ENCODE data around the gene ZNF692. TPM values are rescaled to one million over a fixed set of nuclear protein-coding genes. Genes with fewer than 3 reads are reported as not detected.

Gene ZNF692
- total RNA-seq, 1 donor: 22.0 TPM

DNA sequence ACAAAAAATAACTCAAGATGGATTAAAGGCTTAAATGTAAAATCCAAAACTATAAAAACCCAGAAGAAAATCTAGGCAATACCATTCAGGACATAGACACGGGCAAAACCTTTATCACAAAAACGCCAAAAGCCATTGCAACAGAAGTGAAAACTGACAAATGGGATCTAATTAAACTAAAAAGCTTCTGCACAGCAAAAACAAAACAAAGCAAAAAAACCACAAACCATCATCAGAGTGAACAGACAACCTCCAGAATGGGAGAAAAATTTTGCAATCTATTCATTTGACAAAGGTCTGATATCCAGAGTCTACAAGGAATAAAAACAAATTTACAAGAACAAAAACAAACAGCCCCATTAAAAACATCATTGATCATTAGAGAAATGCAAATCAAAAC lies 42.7 kb upstream of the ZNF692 start:
- TF ChIP-seq, protein P1, sequence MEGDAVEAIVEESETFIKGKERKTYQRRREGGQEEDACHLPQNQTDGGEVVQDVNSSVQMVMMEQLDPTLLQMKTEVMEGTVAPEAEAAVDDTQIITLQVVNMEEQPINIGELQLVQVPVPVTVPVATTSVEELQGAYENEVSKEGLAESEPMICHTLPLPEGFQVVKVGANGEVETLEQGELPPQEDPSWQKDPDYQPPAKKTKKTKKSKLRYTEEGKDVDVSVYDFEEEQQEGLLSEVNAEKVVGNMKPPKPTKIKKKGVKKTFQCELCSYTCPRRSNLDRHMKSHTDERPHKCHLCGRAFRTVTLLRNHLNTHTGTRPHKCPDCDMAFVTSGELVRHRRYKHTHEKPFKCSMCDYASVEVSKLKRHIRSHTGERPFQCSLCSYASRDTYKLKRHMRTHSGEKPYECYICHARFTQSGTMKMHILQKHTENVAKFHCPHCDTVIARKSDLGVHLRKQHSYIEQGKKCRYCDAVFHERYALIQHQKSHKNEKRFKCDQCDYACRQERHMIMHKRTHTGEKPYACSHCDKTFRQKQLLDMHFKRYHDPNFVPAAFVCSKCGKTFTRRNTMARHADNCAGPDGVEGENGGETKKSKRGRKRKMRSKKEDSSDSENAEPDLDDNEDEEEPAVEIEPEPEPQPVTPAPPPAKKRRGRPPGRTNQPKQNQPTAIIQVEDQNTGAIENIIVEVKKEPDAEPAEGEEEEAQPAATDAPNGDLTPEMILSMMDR (IDR thresholded peaks at IDR 0.05; ENCODE audit: insufficient read depth, low read depth, low read length): no peak
- no peak overlapping the region for H3K4me3 ChIP-seq (ENCODE audit: low read depth, low read length)
- no peak for DNase-seq (ENCODE audit: low read depth)

- no peak overlapping the region for H3K4me3 ChIP-seq (ENCODE audit: low read depth, low read length)
- TF ChIP-seq, protein P1 (IDR thresholded peaks at IDR 0.05; ENCODE audit: insufficient read depth, low read depth, low read length): no peak
These were observed 41.8 kb upstream of the ZNF692 start for GRCh38 chr1:248900637-248901036.

DNA sequence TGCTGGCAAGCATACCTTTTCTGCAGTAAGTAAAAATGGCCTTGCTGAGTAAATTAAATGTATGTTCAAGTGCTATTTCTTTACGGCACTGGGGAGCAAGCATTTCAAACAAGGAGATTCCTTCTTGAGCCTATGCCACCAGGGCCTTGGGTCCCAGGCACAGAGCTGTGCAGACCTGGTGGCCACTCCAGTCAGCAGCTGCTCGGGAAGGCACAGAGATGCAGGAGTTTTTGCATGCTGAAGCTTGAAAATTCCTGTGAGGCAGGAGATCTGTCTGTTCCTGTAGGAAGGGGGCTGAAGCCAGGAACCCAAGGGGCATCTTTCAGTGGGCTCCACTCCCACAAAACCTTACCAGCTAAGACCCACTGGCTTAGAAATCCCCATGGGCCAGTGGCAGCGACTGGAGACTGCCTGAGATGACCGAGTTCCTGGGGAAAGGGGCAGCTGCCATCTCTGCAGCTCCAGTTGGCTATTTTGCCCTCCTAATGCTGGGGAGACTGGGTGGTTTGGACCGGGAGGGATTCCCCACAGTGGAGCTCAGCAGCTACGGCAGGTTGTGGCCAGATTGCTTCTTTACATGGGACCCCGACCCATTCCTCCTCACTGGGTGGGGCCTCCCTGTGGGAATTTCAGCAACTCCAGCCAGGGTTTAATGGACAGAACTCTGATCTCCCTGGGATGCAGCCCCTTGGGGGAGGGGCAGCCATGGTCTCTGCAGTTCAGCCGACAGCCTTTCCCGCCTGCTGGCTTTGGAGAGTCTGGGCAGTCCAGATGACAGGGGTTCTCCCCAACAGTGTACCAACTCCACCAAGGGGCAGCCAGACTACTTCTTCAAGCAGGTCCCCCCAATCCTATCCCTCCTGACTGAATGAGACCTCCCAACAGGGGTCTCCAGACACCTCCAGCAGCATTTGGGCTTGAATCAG lies 38.8 kb upstream of the ZNF692 start:
- no peak for DNase-seq (ENCODE audit: low read depth)
- H3K4me3 ChIP-seq (ENCODE audit: low read depth, low read length): no peak overlapping the region
- TF ChIP-seq, protein P1 (IDR thresholded peaks at IDR 0.05; ENCODE audit: insufficient read depth, low read depth, low read length): no peak

More at GRCh38 chr1:248900637-248901036, 41.8 kb upstream of the ZNF692 start:
- no peak for DNase-seq (ENCODE audit: low read depth)

- no peak overlapping the region for H3K4me3 ChIP-seq (ENCODE audit: low read depth, low read length)
- TF ChIP-seq, protein P1 (IDR thresholded peaks at IDR 0.05; ENCODE audit: insufficient read depth, low read depth, low read length): no peak
These were observed 36.0 kb upstream of the ZNF692 start for GRCh38 chr1:248894837-248895236.

GRCh38 chr1:248892590-248892989 lies 33.7 kb upstream of the ZNF692 start:
- no peak for DNase-seq (ENCODE audit: low read depth)
- no peak overlapping the region for H3K4me3 ChIP-seq (ENCODE audit: low read depth, low read length)
- TF ChIP-seq, protein P1 (IDR thresholded peaks at IDR 0.05; ENCODE audit: insufficient read depth, low read depth, low read length): no peak

More at GRCh38 chr1:248894837-248895236, 36.0 kb upstream of the ZNF692 start:
- DNase-seq (ENCODE audit: low read depth): no peak

GRCh38 chr1:248891758-248892157 lies 32.9 kb upstream of the ZNF692 start:
- no peak for DNase-seq (ENCODE audit: low read depth)
- H3K4me3 ChIP-seq (ENCODE audit: low read depth, low read length): no peak overlapping the region
- TF ChIP-seq, protein P1 (IDR thresholded peaks at IDR 0.05; ENCODE audit: insufficient read depth, low read depth, low read length): no peak

All from fibroblast of villous mesenchyme (primary cell).